HepG2 (cell line): ENCODE measurements around the gene B4GALT3. TPM values are rescaled to one million over a fixed set of nuclear protein-coding genes. Genes with fewer than 3 reads are reported as not detected.

Experiments
- FOXM1 ChIP-seq: sonication (generic); formaldehyde crosslinking; IDR thresholded peaks from 2 replicates; pipeline ENCODE4 v1.5.0; 2020; ENCODE audit warnings: missing genetic modification reagents
- HNRNPLL ChIP-seq: fragments of 200-400 bp; formaldehyde crosslinking; IDR thresholded peaks from 2 replicates; pipeline ENCODE4 v1.6.1; 2017; ENCODE audit warnings: mild to moderate bottlenecking, low read depth, low read length; ENCODE audit not compliant: poor library complexity, severe bottlenecking
- JARID2 ChIP-seq: sonication (generic); formaldehyde crosslinking; IDR thresholded peaks from 2 replicates; pipeline ENCODE4 v1.8.1; 2023; ENCODE audit warnings: missing genetic modification reagents, inconsistent platforms; ENCODE audit not compliant: insufficient replicate concordance
- KAT7 ChIP-seq: IDR thresholded peaks from 2 replicates; pipeline ENCODE4 v1.6.1; 2018; ENCODE audit warnings: borderline replicate concordance, missing compliant biosample characterization
- MIXL1 ChIP-seq: IDR thresholded peaks from 2 replicates; pipeline ENCODE4 v1.6.1; 2016
- MXI1 ChIP-seq: IDR thresholded peaks from 3 replicates; pipeline ENCODE4 v1.6.1; 2012; ENCODE audit warnings: low read depth, low read length, inconsistent platforms, borderline replicate concordance
- NFE2L2 ChIP-seq: fragments of 150-350 bp; IDR thresholded peaks from 2 replicates; pipeline ENCODE4 v1.6.1; 2014; ENCODE audit warnings: low read length
- POLR2AphosphoS5 ChIP-seq: IDR thresholded peaks from 2 replicates; pipeline ENCODE4 v1.6.1; 2012; ENCODE audit warnings: low read depth, low read length
- RFX3 ChIP-seq: IDR thresholded peaks from 2 replicates; pipeline ENCODE4 v1.6.1; 2016; ENCODE audit warnings: missing biosample characterization, missing genetic modification reagents
- SAFB2 ChIP-seq: sonication (generic); formaldehyde crosslinking; IDR thresholded peaks from 2 replicates; pipeline ENCODE4 v1.5.1; 2020; ENCODE audit warnings: missing genetic modification reagents, low read depth, mild to moderate bottlenecking, borderline replicate concordance
- SP4 ChIP-seq: sonication (generic); formaldehyde crosslinking; IDR thresholded peaks from 2 replicates; pipeline ENCODE4 v1.8.1; 2023; ENCODE audit warnings: mild to moderate bottlenecking, missing genetic modification reagents
- ZNF350 ChIP-seq: sonication (generic); formaldehyde crosslinking; IDR thresholded peaks from 2 replicates; pipeline ENCODE4 v1.4.0; 2020; ENCODE audit warnings: mild to moderate bottlenecking, low read depth, missing genetic modification reagents, borderline replicate concordance
- ZNF674 ChIP-seq: sonication (generic); formaldehyde crosslinking; IDR thresholded peaks from 2 replicates; pipeline ENCODE4 v1.5.0; 2020; ENCODE audit warnings: low read depth, mild to moderate bottlenecking, missing genetic modification reagents
- ZNF83 ChIP-seq: sonication (generic); formaldehyde crosslinking; IDR thresholded peaks from 2 replicates; pipeline ENCODE4 v1.4.0; 2020; ENCODE audit warnings: missing genetic modification reagents, mild to moderate bottlenecking, borderline replicate concordance
- ZSCAN25 ChIP-seq: sonication (generic); formaldehyde crosslinking; IDR thresholded peaks from 2 replicates; pipeline ENCODE4 v1.8.0; 2022; ENCODE audit warnings: mild to moderate bottlenecking, missing genetic modification reagents
- polyA plus RNA-seq, 8 experiments: library from polyadenylated mRNA; depleted of rRNA in 3 of 8; stranded (reverse) in 7 of 8; unstranded in 1 of 8; fragments of >200 nt; fragmentation: Illumina TruSeq in 4 of 8; extraction: Trizol in 4 of 8; gene quantifications; 2 replicates each; pipeline versions ENCODE4 v1.2.1 to v1.2.3, GENCODE V29; 2011 to 2016; ENCODE audit warnings: low read depth in 4 of 8, missing spikeins in 1 of 8, mixed read lengths in 1 of 8; ENCODE audit not compliant: insufficient read depth in 1 of 8
- total RNA-seq, 5 experiments: library from RNA; depleted of rRNA; stranded (reverse); fragments of >200 nt; fragmentation: Illumina TruSeq; extraction: Trizol; gene quantifications; 2 replicates each; pipeline ENCODE4 v1.2.3, GENCODE V29; 2016; ENCODE audit warnings: low read depth in 1 of 5
- TF ChIP-seq, protein P1 (sequence below), 2 experiments: sonication (generic) in 1 of 2; formaldehyde crosslinking in 1 of 2; IDR thresholded peaks; 2 replicates each; pipeline versions ENCODE4 v1.6.1 to v1.9.0; 2014 to 2022; ENCODE audit warnings: antibody characterized with exemption in 1 of 2, borderline replicate concordance in 1 of 2, inconsistent platforms in 1 of 2, low read depth in 1 of 2, missing genetic modification reagents in 1 of 2
- TF ChIP-seq, protein P2 (sequence below): sonication (generic); formaldehyde crosslinking; IDR thresholded peaks from 2 replicates; pipeline ENCODE4 v1.4.0; 2020; ENCODE audit warnings: mild to moderate bottlenecking, missing genetic modification reagents
- TF ChIP-seq, protein P3 (sequence below): sonication (generic); formaldehyde crosslinking; IDR thresholded peaks from 2 replicates; pipeline ENCODE4 v1.4.0; 2020; ENCODE audit warnings: missing genetic modification reagents
- TF ChIP-seq, protein P4 (sequence below): IDR thresholded peaks from 2 replicates; pipeline ENCODE4 v1.6.1; 2016; ENCODE audit warnings: control low read depth

The B4GALT3 gene
- total and polyA plus RNA-seq, 2 of the 13 experiments (the other 11 are each of a cell fraction or from before 2014, with no cell fraction given), result 35.6 to 40.4 TPM

DNA sequence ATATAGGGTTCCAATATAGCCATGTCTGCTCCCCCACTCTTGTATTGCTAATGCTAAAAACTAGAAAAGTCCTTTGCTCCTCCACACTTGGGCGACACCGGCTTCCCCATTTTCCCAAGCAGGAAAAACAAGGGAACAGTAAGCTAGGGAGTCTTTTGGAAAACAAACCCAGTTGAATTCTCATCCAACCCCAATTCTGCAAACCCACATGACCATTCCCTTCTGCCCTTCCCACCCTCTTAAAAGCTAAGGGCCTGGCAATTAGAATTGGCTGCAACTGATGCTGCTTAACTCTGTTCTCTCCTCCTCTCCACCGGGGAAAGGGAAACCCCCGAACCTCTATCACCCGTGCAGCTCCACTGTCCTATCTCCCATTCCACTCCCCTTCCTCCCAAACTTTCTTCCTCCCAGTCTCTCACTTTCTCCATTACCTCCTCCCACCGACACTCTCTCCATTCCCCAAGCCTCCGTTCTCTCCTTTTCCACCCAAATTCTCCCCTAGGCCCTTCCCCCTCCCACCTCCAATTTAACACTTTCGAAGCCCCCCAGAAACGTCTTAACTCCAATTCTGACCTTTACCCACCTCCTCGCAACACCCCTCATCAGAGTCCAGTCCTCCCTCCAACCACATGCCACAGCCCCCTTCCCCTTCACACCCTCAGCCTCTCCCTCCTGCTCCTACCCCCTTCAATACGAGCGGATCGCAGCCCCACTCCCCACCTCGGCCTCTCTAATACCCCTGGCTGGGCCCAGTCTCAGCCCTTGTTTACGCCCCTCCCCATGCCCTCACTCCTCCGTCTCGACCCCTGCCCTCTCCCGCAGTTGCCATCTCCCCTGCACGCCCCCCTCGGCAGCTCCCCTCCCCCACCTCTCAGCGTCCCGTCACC lies 45.5 kb downstream of the B4GALT3 start (continued):
- TF ChIP-seq, protein P1, sequence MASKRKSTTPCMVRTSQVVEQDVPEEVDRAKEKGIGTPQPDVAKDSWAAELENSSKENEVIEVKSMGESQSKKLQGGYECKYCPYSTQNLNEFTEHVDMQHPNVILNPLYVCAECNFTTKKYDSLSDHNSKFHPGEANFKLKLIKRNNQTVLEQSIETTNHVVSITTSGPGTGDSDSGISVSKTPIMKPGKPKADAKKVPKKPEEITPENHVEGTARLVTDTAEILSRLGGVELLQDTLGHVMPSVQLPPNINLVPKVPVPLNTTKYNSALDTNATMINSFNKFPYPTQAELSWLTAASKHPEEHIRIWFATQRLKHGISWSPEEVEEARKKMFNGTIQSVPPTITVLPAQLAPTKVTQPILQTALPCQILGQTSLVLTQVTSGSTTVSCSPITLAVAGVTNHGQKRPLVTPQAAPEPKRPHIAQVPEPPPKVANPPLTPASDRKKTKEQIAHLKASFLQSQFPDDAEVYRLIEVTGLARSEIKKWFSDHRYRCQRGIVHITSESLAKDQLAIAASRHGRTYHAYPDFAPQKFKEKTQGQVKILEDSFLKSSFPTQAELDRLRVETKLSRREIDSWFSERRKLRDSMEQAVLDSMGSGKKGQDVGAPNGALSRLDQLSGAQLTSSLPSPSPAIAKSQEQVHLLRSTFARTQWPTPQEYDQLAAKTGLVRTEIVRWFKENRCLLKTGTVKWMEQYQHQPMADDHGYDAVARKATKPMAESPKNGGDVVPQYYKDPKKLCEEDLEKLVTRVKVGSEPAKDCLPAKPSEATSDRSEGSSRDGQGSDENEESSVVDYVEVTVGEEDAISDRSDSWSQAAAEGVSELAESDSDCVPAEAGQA (IDR thresholded peaks at IDR 0.05; ENCODE audit: low read depth), result no peak
- TF ChIP-seq, protein P1 (CRISPR knock-in tag; IDR thresholded peaks at IDR 0.05; ENCODE audit: borderline replicate concordance), result no peak
- TF ChIP-seq MIXL1 (no peak), ZSCAN25 (CRISPR knock-in tag) (peak; percentile 88), ZNF674 (CRISPR knock-in tag) (no peak), SP4 (CRISPR knock-in tag) (0 out of 2 replicates have a peak, but pooled peaks have one; percentile 3), ZNF83 (no peak), HNRNPLL (no peak), MXI1 (no peak), NFE2L2 (no peak), RFX3 (CRISPR knock-in tag) (no peak), KAT7 (no peak), ZNF350 (CRISPR knock-in tag) (no peak), FOXM1 (CRISPR knock-in tag) (no peak), JARID2 (CRISPR knock-in tag) (no peak), SAFB2 (CRISPR knock-in tag) (no peak), POLR2AphosphoS5 (no peak)
- TF ChIP-seq, protein P2, sequence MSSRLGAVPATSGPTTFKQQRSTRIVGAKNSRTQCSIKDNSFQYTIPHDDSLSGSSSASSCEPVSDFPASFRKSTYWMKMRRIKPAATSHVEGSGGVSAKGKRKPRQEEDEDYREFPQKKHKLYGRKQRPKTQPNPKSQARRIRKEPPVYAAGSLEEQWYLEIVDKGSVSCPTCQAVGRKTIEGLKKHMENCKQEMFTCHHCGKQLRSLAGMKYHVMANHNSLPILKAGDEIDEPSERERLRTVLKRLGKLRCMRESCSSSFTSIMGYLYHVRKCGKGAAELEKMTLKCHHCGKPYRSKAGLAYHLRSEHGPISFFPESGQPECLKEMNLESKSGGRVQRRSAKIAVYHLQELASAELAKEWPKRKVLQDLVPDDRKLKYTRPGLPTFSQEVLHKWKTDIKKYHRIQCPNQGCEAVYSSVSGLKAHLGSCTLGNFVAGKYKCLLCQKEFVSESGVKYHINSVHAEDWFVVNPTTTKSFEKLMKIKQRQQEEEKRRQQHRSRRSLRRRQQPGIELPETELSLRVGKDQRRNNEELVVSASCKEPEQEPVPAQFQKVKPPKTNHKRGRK, result no peak
- TF ChIP-seq, protein P3, sequence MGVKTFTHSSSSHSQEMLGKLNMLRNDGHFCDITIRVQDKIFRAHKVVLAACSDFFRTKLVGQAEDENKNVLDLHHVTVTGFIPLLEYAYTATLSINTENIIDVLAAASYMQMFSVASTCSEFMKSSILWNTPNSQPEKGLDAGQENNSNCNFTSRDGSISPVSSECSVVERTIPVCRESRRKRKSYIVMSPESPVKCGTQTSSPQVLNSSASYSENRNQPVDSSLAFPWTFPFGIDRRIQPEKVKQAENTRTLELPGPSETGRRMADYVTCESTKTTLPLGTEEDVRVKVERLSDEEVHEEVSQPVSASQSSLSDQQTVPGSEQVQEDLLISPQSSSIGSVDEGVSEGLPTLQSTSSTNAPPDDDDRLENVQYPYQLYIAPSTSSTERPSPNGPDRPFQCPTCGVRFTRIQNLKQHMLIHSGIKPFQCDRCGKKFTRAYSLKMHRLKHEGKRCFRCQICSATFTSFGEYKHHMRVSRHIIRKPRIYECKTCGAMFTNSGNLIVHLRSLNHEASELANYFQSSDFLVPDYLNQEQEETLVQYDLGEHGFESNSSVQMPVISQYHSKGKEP (CRISPR knock-in tag), result no peak
- TF ChIP-seq, protein P4, sequence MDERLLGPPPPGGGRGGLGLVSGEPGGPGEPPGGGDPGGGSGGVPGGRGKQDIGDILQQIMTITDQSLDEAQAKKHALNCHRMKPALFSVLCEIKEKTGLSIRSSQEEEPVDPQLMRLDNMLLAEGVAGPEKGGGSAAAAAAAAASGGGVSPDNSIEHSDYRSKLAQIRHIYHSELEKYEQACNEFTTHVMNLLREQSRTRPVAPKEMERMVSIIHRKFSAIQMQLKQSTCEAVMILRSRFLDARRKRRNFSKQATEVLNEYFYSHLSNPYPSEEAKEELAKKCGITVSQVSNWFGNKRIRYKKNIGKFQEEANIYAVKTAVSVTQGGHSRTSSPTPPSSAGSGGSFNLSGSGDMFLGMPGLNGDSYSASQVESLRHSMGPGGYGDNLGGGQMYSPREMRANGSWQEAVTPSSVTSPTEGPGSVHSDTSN, result no peak
